Activated CD8-positive, alpha-beta memory T cell treated with anti-CD3 and anti-CD28 coated beads, Interleukin-2, amount 10 ng/mL, durations not matched to agents 7 days and 5 days (primary cell): ENCODE measurements around the gene EZR. TPM values are rescaled to one million over a fixed set of nuclear protein-coding genes. Genes with fewer than 3 reads are reported as not detected.

Experiments used
- ATAC-seq: fragments of 150-1000 bp; cut with Tn5 transposase; one replicate; pipeline ENCODE4 v1.10.0; 2021; ENCODE audit warnings: moderate library complexity
- CTCF ChIA-PET: fragments of 350-600 bp; sonication (Branson Sonifier 250); formaldehyde crosslinking; loops from one replicate; lab custom pipeline; 2021; ENCODE audit warnings: antibody characterized with exemption; lab: Charles Lee
- DNase-seq: peaks from one replicate; pipeline ENCODE4 v3.0.0-alpha.2; 2020
- H3K27ac Mint-ChIP-seq: one replicate; pipeline ENCODE4 v1.8.0; 2021; ENCODE audit warnings: mild to moderate bottlenecking, mixed read lengths
- H3K27me3 Mint-ChIP-seq: one replicate; pipeline ENCODE4 v1.8.0; 2021; ENCODE audit warnings: mixed read lengths
- H3K36me3 Mint-ChIP-seq: one replicate; pipeline ENCODE4 v1.8.0; 2021; ENCODE audit warnings: mild to moderate bottlenecking, mixed read lengths
- H3K4me1 Mint-ChIP-seq: one replicate; pipeline ENCODE4 v1.8.0; 2021; ENCODE audit warnings: mixed read lengths
- H3K4me3 Mint-ChIP-seq: one replicate; pipeline ENCODE4 v1.8.0; 2021; ENCODE audit warnings: mild to moderate bottlenecking, moderate library complexity, mixed read lengths
- H3K9me3 Mint-ChIP-seq: one replicate; pipeline ENCODE4 v1.8.0; 2022; ENCODE audit warnings: low read depth, mixed read lengths
- total RNA-seq, 2 experiments: library from RNA; stranded (reverse); gene quantifications; one replicate each; pipeline ENCODE4 v1.2.3, GENCODE V29; 2021

Gene EZR
- total RNA-seq = 100 to 1,000 TPM; 187 to 214 TPM

DNA sequence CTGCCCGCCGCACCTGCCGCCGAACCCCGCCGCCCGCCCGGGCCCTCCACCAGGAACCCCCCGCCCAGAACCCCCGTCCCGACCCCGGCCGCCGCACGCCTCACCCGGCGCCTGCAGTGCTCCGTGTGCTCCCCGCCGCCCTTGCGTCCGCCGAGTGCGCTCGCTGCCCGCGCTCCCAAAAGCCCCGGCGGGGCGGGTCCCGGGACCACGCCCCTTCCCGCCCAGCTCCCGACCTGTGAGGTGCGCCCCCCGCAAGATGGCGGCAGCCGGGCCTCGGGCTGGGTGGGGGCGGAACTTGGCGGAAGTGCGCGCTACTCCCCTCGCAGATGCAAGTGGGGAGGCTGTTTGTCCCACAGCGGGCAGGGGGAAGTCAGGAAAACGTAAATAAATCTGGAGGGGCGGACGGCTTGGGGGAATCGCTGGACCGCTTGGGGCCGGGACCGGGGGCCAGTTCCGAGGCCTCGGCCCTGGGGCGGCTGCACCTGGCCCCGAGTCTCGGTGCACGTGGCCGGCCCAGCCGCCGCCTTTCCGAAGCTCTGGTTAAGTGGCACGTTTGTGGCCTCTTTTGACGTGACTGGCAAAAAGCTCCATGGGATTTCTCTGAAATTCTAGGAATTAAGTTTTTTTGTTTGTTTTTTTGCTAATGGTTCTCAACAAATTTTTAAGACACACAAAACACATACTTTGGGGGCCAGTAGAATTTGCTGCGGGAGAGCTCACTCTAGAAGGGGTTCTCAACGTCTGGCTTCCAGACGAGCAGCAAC lies at the start of gene EZR:
EZR (minus strand) TSS at position 156 of the 764 bp plus-strand sequence. CDS start 1,275 bp downstream, outside the sequence.
- ATAC-seq = peak; percentile 64

DNA sequence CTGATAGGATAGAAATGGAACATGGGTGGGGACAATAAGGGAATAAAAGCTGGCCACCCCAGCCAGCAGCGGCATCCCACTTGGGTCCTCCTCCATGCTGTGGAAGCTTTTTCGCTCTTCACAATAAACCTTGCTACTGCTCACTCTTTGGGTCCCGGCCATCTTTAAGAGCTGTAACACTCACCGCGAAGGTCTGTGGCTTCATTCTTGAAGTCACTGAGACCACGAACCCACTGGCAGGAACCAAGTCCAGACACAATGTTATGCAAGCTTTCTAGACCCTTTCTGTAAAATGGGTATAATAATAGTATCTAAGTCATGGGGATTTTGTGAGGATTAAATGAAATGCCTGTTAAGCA lies 48.9 kb upstream of the EZR start:
- Mint-ChIP-seq H3K9me3 (no peaks in the 10 kb centered on the region), H3K4me3 (no peak overlapping the region), H3K27me3 (peaks cover 12% of the 10 kb centered on the region), H3K4me1 (peaks cover 35% of the 10 kb centered on the region), H3K27ac (peak overlapping the region; percentile 55), H3K36me3 (peaks cover 9% of the 10 kb centered on the region)
- CTCF ChIA-PET = interaction anchor here (1.4 to 4.0 kb wide), 2 partner anchors 15 to 76 kb away, joined by 3 to 38 read pairs; no protein-coding TSS in a partner anchor
- no peak for ATAC-seq
- DNase-seq = peak; percentile 62

More for the DNA sequence above, at the start of gene EZR:
- peaks cover 41% of the 10 kb centered on the region for H3K4me1 Mint-ChIP-seq
- no peaks in the 10 kb centered on the region for H3K9me3 Mint-ChIP-seq
- H3K4me3 Mint-ChIP-seq = peak within 1 kb of the TSS; percentile 99
- DNase-seq = peak; percentile 89
- peak within 1 kb of the TSS; percentile 86 for H3K27ac Mint-ChIP-seq
- H3K36me3 Mint-ChIP-seq = peaks cover 38% of the 10 kb centered on the region
- no peaks in the 10 kb centered on the region for H3K27me3 Mint-ChIP-seq
- CTCF ChIA-PET = interaction anchor here (0.9 to 2.4 kb wide), 10 partner anchors 10 to 153 kb away, joined by 3 to 13 read pairs (median 5); no protein-coding TSS in a partner anchor

DNA sequence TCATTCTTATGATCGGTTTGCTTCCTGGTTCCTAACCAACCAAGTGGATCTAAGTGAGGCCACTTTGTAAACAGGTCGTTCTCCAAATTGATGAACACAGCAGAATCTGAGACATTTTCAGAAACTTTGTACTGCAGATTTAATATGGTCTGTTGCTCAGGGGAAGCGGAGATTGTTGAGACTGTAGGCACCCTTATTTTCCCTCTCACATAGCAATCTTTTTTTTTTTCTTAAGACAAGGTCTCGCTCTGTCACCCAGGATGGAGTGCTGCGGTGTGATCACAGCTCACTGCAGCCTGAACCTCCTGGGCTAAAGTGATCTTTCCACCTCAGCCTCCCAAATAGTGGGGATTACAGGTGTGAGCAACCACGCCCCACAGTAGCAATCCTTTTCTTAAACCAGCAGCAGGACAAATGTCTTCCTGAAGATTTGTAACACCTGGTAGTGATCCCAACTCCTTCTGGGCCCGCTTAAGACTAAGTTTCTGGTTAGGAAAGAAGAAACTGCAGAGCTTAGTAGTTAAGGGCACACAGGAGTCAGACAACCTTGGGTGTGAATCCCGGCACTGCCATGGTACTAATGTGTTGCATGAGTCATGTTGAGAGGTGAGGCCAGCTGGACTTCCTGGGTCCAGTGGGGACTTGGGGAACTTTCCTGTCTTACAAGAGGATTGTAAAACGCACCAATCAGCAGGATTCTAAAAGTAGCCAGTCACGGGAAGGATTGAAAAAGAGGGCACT lies 48.4 kb upstream of the EZR start:
- peaks cover 8% of the 10 kb centered on the region for H3K36me3 Mint-ChIP-seq
- DNase-seq = no peak
- H3K27ac Mint-ChIP-seq = peak overlapping the region; percentile 55
- CTCF ChIA-PET = interaction anchor here (1.1 to 4.0 kb wide), 4 partner anchors 12 to 76 kb away, joined by 3 to 38 read pairs (median 4); no protein-coding TSS in a partner anchor
- no peak for ATAC-seq
- peaks cover 12% of the 10 kb centered on the region for H3K27me3 Mint-ChIP-seq
- H3K4me3 Mint-ChIP-seq = no peak overlapping the region
- no peaks in the 10 kb centered on the region for H3K9me3 Mint-ChIP-seq
- H3K4me1 Mint-ChIP-seq = peaks cover 33% of the 10 kb centered on the region

DNA sequence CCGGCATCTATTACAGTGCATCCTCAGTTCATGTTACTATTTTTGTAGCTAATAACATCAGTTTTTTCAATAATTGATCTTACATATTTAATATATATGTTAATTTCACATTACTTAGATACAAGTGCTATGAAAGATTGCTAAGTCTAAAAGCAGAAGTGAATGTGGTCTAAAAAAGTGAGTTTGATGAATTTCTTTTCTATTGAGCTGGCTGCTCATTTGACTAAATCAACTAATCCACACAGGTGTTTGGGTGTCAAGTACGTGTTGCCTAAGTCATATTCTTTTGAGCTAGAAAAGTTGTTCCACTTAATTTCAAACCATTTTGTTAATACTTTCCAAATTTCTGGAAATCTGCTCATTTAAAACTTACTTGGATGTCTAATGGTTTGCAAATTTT lies 46.6 kb upstream of the EZR start:
- H3K27ac Mint-ChIP-seq = no peak overlapping the region
- H3K4me1 Mint-ChIP-seq = peaks cover 28% of the 10 kb centered on the region
- H3K36me3 Mint-ChIP-seq = peaks cover 5% of the 10 kb centered on the region
- no peaks in the 10 kb centered on the region for H3K9me3 Mint-ChIP-seq
- no peak overlapping the region for H3K4me3 Mint-ChIP-seq
- CTCF ChIA-PET = interaction anchor here (1.5 kb wide), 1 partner anchor 10 kb away, joined by 3 read pairs; no protein-coding TSS in a partner anchor
- ATAC-seq (no peak), DNase-seq (no peak)
- H3K27me3 Mint-ChIP-seq = peaks cover 12% of the 10 kb centered on the region

DNA sequence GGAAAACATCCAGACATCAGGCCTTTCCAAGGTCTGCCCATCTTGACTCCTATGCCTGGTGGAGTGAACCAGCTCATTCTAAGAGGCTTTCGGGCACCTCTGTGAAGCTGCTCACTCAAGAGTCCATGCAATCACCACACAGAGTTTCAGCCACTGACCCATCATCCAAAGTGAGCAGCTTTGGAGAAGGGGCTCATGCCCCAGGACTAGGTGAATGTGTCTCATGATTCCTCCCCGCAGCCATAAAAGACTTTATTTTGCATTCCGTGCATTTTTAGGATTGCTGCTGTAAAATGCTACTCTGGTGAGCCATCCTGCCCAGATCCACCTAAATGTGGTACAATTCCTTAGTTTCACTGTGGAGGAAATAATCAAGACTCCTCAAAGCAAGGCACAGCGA lies 44.5 kb upstream of the EZR start:
- peaks cover 10% of the 10 kb centered on the region for H3K4me1 Mint-ChIP-seq
- CTCF ChIA-PET = interaction anchor here (0.9 kb wide), 1 partner anchor 178 kb away, joined by 3 read pairs; no protein-coding TSS in a partner anchor
- H3K4me3 Mint-ChIP-seq = no peak overlapping the region
- ATAC-seq (no peak), DNase-seq (no peak)
- H3K9me3 Mint-ChIP-seq = no peaks in the 10 kb centered on the region
- H3K27me3 Mint-ChIP-seq = peaks cover 12% of the 10 kb centered on the region
- peaks cover 3% of the 10 kb centered on the region for H3K36me3 Mint-ChIP-seq
- no peak overlapping the region for H3K27ac Mint-ChIP-seq

DNA sequence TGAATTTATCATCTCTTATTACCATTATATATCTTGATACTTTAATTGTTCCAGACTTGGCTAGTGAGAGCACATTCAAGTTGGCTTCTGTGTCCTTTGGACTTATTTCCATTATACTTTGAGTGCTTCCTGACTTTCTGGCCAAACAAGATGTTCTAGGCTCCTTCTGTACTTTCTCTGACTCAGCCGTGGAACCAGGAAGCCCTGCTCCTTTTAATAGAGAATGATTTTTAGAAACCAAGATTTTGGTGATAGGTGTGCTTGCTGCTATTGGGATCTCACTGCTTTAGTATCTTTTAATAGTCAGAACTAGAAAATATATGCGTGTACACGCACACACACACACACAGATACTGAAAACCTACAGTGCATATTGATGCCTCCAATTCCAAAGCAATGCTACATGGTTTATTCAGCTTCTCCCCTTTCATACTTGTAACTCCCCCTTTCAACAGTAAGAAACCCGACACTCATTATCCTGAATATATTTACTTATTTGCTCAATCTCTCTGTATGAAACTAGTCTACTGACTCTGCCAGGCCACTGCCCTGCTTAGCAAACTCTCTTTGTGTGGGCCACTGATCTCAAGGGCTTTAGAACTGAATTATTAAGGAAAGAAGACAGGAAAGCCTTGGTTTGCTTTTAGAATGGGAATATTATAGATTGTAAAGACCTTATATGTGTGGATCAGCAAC lies 42.7 kb upstream of the EZR start:
- peaks cover 7% of the 10 kb centered on the region for H3K27me3 Mint-ChIP-seq

DNA sequence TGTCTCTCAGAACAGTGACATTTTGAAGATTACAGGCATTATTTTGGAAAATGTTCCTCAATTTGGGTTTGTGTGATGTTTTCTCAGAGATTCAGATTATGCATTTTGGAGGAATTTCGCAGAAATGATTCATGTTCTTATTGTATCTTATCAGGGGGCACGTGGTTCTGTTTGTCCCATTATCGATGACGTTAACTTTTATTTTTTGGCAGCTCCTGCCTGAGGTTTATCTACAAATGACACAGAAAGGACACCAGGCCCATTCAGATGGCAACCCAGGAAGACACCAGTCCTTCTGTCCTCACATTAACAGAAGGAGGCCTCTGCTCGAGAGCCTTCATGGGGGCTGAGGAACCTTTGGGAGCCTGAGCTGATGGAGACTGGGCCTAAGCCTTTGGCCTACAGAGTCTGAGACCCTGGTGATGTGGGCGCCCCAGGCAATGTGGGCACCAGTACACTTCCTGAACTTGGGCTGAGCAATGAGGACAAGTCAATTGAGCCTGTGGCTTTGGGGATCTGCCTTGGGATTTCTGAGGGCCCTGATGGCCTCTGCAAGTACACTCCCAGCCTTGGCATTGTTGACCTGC lies 41.2 kb upstream of the EZR start:
- no peaks in the 10 kb centered on the region for H3K36me3 Mint-ChIP-seq
- no peak overlapping the region for H3K27ac Mint-ChIP-seq
- peaks cover 6% of the 10 kb centered on the region for H3K27me3 Mint-ChIP-seq
- ATAC-seq (no peak), DNase-seq (no peak)
- CTCF ChIA-PET = no interaction called here
- H3K4me3 Mint-ChIP-seq = no peak overlapping the region
- no peaks in the 10 kb centered on the region for H3K9me3 Mint-ChIP-seq
- H3K4me1 Mint-ChIP-seq = no peaks in the 10 kb centered on the region

More for the DNA sequence above, 42.7 kb upstream of the EZR start:
- no peak overlapping the region for H3K4me3 Mint-ChIP-seq
- DNase-seq (no peak), ATAC-seq (no peak)
- CTCF ChIA-PET = interaction anchor here (1.6 kb wide), 1 partner anchor 8 kb away, joined by 3 read pairs; no protein-coding TSS in a partner anchor
- H3K27ac Mint-ChIP-seq = no peak overlapping the region
- H3K4me1 Mint-ChIP-seq = no peaks in the 10 kb centered on the region
- H3K9me3 Mint-ChIP-seq = no peaks in the 10 kb centered on the region
- H3K36me3 Mint-ChIP-seq = no peaks in the 10 kb centered on the region

DNA sequence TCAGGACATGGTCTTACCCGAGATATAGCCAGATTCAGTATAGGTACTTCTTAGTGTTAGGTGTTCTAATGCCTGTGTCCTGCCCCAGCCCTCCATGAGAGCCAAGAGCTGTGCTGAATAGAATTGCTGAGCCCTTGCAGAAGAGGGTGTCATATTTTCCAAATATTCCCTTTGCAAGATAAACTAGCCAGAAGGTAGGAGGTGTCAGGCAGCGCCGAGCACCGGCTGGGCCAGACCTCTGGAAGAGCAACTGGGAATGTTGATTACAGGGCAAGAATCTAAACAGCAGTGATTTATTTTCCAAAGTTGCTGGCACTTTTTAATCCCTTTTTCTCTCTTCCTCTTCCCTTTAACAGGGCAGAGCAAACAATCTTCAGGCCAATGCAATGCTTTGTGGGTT lies 37.1 kb upstream of the EZR start:
- DNase-seq (no peak), ATAC-seq (no peak)
- Mint-ChIP-seq H3K9me3 (no peaks in the 10 kb centered on the region), H3K36me3 (no peaks in the 10 kb centered on the region), H3K4me1 (peaks cover 6% of the 10 kb centered on the region), H3K27me3 (no peaks in the 10 kb centered on the region), H3K4me3 (no peak overlapping the region), H3K27ac (no peak overlapping the region)
- CTCF ChIA-PET = interaction anchor here (2.3 kb wide), 1 partner anchor 13 kb away, joined by 9 read pairs; no protein-coding TSS in a partner anchor

DNA sequence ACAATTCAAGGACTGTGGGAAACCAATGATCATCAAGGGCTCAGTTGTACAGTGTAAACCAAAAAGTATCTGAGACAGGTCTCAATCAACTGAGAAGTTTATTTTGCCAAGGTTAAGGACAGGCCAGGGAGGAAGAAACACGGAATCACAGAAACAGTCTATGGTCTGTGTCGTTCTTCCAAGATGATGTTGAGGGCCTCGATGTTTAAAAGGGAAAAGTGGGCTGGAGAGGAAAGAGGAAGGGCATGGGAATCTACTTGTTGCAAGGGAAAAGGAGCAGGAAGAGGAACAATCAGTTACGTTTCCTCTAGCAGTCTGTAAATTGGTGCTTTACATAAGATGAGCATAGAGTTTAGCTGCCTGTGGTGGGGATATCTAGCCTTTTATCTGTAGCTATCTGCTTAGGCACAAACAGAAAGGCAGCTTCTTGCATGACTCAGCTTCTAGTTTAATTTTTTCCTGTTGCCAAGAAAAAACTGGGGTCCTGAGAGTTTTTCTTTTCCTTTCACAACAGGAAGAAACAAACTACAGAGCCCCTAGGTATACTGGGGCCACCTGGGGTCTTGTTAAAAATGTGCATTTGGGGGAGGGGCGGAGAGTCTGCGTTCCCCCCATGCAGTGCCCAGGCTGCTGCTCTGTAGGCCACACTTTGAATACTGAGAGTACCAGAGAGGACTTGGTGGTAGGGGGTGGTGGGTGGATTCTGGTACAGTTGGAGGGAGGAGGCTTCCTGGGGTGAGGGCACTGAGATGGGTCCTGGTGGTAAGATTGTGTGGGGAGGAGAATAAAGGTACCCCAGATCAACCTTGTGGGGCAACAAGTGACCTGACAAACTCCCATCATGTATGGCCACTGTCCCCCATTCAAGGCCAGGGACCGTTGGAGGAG lies 35.3 kb upstream of the EZR start:
- H3K27ac Mint-ChIP-seq = no peak overlapping the region
- DNase-seq (no peak), ATAC-seq (peak; percentile 24)
- peaks cover 3% of the 10 kb centered on the region for H3K36me3 Mint-ChIP-seq
- CTCF ChIA-PET = interaction anchor here (1.2 to 4.7 kb wide), 8 partner anchors 8 to 119 kb away, joined by 3 to 38 read pairs (median 4); partner anchors contain the start of gene EZR
- peaks cover 2% of the 10 kb centered on the region for H3K27me3 Mint-ChIP-seq
- H3K4me1 Mint-ChIP-seq = peaks cover 19% of the 10 kb centered on the region
- peak overlapping the region; percentile 23 for H3K4me3 Mint-ChIP-seq
- no peaks in the 10 kb centered on the region for H3K9me3 Mint-ChIP-seq

DNA sequence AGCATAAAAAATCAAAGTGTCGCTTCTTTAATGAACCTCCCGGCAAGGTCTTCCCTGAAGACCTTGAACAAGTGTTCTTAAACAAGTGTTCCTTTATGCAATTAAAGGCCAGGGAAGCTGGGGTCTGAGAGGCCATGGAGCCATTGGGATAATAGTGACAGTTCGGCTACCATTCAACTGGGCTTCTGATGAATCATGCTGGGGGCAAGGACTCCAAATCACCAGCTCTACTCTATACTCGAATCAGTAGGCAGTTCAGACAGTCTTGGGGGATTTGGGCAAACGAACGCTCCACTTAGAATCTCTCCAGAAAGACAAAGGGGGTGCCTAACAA lies 34.7 kb upstream of the EZR start:
- Mint-ChIP-seq H3K4me1 (peaks cover 23% of the 10 kb centered on the region), H3K36me3 (peaks cover 3% of the 10 kb centered on the region), H3K4me3 (no peak overlapping the region), H3K27ac (no peak overlapping the region), H3K9me3 (no peaks in the 10 kb centered on the region), H3K27me3 (peaks cover 2% of the 10 kb centered on the region)
- ATAC-seq = no peak
- no peak for DNase-seq
- CTCF ChIA-PET = interaction anchor here (1.2 to 4.7 kb wide), 7 partner anchors 9 to 111 kb away, joined by 3 to 38 read pairs (median 4); partner anchors contain the start of gene EZR

DNA sequence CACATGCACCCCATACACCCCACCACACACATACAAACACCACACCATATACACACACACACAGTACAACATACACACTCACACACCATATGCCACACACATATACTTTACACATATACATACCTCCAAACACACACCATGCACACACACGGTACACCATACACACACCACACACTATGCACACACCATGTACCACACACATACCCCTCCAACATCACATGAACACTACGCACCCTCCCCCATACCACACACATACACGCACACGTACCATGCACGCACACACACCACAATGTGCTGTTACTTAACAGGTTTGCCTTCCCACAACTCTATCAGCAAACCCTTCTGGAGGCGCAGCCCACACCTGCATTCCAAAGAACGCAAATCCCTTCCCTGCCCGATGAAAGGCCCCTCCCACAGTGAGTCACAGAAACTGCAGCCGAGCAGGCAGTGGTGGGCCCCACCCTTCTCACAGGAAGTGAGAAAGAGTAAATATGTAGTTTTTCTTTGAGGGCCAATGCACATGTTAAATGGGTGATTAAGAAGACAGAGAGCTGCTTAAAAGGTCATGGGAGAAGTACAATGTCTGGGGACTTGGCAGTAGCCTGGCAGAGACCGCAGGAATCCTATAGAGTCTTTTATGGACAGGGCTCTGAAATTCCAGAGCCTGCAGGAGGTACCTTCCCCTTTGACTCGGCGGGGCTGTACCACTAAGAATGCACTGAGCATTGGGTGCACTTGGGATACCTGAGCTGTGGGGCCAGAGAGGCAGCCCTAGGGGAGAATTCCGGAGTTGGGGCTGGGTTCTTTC lies 34.1 kb upstream of the EZR start:
- Mint-ChIP-seq H3K4me3 (no peak overlapping the region), H3K4me1 (peaks cover 25% of the 10 kb centered on the region), H3K9me3 (no peaks in the 10 kb centered on the region), H3K27ac (no peak overlapping the region), H3K36me3 (peaks cover 3% of the 10 kb centered on the region), H3K27me3 (peaks cover 2% of the 10 kb centered on the region)
- peak; percentile 80 for ATAC-seq
- CTCF ChIA-PET = interaction anchor here (1.3 to 4.7 kb wide), 5 partner anchors 9 to 64 kb away, joined by 3 to 38 read pairs (median 4); partner anchors contain the start of gene EZR
- peak; percentile 94 for DNase-seq
